GM12865 (cell line): ENCODE results near the gene CFAP74.

Experiments
- DNase-seq: peaks from one replicate; pipeline ENCODE4 v3.0.0; 2010; ENCODE audit warnings: low read depth
- H3K4me3 ChIP-seq: 2 replicates; pipeline ENCODE4 v1.5.1; 2011; ENCODE audit warnings: mild to moderate bottlenecking, low read depth, low read length, control low read depth
- TF ChIP-seq, protein P1 (sequence below): IDR thresholded peaks from 2 replicates; pipeline ENCODE4 v1.5.1; 2011; ENCODE audit warnings: low read length, control low read depth, low read depth, inconsistent platforms; ENCODE audit not compliant: insufficient read depth; ENCODE audit errors: missing control alignments

Gene CFAP74

DNA sequence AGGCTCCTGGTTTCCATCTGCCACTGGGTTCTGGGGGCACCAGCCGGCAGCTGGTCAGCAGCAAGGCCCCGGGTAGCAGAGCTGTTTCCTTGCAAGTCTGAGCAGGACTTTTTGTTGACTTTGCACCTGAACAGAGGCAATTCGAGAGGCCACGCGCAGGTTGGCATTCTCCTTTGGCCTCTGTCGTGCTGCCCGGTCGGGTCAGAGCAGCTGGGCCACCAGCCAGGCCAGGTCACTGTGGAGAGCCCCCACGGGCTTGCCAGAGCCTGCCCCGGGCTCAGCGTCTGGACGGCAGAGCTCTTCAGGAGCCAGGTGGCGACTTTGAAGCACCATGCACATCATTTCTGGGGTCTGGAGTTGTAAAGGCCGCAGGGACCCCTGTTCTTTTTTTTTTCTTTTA is 56.1 kb downstream of the CFAP74 start:
- DNase-seq = no peak
- no peak overlapping the region for H3K4me3 ChIP-seq
- TF ChIP-seq, protein P1, sequence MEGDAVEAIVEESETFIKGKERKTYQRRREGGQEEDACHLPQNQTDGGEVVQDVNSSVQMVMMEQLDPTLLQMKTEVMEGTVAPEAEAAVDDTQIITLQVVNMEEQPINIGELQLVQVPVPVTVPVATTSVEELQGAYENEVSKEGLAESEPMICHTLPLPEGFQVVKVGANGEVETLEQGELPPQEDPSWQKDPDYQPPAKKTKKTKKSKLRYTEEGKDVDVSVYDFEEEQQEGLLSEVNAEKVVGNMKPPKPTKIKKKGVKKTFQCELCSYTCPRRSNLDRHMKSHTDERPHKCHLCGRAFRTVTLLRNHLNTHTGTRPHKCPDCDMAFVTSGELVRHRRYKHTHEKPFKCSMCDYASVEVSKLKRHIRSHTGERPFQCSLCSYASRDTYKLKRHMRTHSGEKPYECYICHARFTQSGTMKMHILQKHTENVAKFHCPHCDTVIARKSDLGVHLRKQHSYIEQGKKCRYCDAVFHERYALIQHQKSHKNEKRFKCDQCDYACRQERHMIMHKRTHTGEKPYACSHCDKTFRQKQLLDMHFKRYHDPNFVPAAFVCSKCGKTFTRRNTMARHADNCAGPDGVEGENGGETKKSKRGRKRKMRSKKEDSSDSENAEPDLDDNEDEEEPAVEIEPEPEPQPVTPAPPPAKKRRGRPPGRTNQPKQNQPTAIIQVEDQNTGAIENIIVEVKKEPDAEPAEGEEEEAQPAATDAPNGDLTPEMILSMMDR = no peak

DNA sequence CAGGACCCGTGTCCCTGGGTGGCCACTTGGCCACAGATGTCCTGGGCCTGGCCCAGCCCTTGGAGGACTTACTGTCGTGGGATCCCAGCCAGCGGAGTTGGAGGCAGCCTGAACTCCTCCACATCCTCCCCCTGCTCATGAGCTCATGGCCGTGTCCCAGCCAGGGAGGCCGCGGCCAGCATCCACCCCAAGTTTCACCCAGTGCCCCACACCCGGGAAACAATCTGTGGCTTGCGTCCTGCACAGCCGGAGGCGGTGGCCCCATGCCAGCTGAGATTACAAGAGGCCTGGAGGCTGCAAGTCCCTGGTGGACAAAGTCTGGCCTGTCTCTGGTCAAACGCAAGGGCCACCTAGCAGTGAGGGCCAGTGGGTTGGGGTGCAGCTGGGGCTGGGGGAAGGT is 57.0 kb downstream of the CFAP74 start:
- TF ChIP-seq, protein P1 = no peak
- DNase-seq = no peak
- H3K4me3 ChIP-seq = no peak overlapping the region

DNA sequence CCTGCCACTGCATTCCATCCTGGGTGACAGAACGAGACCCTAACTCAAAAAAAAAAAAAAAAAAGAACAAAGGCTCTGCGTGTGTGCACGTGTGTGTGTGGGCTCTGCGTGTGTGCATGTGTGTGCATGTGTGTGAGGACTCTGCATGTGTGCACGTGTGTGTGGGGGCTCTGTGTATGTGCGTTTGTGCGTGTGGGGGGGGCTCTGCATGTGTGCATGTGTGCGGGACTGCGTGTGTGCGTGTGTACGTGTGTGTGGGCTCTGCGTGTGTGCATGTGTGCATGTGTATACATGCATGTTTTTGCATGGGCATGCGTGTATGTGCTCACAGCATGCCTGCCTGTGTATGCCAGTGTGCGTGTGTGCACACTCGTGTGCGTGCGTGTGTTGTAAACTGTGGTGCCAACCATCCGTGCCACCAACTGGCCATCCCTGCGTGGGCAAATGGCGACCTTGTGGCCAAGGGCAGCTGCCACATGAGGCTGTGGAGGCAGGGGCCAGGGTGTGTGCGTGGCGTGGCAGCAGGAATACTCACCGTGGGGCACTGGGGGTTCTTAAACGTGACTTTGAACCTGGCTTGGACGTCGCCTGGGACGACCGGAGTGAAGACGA is 57.7 kb downstream of the CFAP74 start:
- TF ChIP-seq, protein P1 = no peak
- DNase-seq = no peak
- no peak overlapping the region for H3K4me3 ChIP-seq

DNA sequence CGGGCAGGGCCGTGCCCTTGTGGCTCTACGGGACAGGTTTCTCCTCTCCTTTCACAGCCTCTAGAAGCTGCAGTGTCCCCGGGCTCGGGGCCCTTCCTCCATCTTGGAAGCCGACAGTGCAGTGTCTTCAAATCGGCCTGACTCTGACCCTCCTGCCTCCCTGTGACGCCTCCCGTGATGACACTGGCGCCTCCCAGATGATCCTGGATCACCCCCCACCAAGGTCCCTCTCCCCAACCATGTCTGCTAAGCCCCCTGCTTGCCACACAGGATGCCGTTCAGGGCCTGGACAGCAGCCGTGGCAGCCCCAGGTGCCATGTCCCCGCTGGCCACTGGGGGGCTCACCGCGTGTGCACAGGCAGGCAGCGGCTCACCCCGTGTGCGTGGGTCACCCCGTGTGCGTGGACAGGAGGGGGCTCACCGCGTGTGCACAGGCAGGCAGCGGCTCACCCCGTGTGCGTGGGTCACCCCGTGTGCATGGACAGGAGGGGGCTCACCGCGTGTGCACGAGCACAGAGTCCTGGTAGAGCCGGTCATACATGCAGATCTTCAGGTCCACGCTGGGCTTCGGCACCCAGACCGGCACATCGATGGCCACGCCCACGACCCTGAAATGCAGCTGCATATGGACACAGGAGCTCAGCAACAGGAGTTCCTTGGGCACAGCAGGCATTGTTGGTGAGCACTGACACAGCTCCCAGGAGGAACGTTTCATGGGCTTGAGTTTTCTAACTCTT is 59.6 kb downstream of the CFAP74 start:
- DNase-seq = peak; percentile 27
- TF ChIP-seq, protein P1 = peak; percentile 82
- H3K4me3 ChIP-seq = no peak overlapping the region

DNA sequence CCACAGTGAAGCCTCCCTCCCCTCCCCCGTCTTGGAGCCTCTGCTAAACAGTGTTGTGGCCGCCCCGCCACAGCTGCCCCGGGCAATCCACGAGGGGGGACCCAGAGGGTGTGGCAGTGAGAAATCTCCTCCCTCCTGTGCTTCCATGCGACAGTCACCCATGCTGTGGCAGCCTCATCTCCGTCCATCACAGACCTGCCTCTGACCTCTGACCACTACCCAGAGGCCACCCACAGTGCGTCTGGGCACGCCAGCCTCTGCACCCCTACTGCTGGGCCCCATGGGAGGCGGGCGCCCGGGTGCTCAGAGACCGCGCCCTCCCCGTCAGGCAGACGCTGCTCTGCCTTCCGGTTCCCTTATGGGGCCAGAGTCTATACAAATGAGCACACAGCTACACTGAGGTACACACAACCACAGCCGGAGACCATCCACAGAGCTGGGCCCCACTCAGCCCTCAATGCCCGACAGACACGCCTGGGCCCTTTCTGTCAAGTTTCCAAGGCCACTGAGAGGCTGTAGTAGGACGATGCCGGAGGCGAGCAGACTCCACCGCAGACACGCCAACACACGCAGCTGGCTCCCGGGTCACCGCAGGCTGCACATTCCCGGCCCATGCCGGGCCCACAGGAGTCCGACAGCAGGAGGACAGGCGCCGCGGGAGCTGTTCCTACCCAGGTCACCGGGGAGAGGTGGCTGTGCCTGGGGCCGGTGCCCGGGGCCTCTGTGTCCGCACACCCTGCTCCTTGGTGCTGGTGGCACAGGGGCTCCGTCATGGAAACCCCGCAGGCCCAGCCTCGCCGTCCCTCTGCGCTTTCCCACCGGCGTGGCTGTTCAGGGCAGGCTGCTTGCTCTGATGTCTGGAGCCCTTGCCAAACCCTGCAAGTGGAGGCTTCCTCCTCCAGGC is 60.6 kb downstream of the CFAP74 start:
- no peak for DNase-seq
- TF ChIP-seq, protein P1 = no peak
- no peak overlapping the region for H3K4me3 ChIP-seq

DNA sequence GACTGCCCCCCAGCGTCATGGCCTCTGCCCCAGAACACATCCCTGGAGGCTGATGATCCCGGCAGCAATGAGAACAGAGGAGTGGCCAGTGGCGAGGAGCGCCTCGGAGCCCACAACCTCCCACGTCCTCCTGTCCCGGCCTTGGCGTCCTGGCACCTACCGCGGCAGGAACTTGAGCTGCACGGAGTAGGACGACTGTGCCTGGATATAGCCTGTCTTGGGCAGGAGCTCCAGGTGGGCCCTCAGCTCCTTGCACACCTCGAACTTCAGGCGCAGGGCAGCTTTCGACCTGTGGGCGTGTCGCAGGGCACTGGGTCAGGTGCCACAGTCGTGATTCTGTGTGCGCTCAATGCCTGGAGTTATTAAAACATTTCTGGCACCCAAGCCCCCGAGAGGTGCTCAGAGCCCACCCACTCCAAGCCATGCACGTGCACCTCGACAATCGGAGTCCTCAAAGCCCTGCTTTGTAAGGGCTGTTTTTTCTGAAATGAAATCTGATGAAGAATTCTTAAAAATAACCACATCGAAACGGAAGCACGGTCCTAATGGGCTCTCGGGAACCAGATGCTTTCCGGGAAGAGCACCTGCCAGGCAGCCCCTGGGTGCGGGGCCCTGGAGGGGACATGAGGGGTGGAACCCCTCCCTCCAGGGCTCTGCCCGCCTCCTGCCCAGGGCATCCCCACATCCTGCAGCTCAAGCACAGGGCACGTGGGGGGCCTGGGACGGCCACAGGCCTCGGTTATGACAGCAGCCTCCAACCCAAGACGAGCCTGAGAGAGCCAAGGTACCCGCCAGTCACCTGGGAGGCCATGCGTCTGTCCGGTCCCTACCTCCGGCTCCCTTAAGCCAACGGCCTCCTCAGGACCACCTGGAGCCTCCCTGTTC is 61.5 kb downstream of the CFAP74 start:
- DNase-seq = no peak
- TF ChIP-seq, protein P1 = no peak
- H3K4me3 ChIP-seq = no peak overlapping the region
